ENCODE results near the gene DNAH14.

DNA sequence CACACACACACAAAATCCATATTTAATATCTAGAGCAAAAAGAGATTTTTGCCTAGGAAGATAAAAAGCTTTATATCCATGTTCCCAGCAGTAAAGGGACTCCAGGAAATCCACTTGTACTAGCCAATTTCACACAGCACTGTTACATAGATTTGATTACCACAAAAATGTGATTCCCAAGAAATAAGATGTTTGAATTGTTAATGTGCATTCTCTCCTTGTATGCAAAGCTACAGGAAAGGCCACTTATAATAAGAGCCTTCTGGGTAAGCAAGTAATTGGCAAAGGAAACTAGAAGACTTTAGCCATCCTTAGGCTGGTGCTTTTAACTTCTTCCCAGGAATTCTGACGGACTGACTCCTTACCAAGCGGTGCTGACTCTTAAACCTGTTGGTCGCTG lies 409.1 kb downstream of the DNAH14 start:
- TF ChIP-seq, protein P1, sequence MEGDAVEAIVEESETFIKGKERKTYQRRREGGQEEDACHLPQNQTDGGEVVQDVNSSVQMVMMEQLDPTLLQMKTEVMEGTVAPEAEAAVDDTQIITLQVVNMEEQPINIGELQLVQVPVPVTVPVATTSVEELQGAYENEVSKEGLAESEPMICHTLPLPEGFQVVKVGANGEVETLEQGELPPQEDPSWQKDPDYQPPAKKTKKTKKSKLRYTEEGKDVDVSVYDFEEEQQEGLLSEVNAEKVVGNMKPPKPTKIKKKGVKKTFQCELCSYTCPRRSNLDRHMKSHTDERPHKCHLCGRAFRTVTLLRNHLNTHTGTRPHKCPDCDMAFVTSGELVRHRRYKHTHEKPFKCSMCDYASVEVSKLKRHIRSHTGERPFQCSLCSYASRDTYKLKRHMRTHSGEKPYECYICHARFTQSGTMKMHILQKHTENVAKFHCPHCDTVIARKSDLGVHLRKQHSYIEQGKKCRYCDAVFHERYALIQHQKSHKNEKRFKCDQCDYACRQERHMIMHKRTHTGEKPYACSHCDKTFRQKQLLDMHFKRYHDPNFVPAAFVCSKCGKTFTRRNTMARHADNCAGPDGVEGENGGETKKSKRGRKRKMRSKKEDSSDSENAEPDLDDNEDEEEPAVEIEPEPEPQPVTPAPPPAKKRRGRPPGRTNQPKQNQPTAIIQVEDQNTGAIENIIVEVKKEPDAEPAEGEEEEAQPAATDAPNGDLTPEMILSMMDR (IDR thresholded peaks at IDR 0.05 in 4 of 5, conservative IDR thresholded peaks at IDR 0.05 in 1 of 5): no peak
- TF ChIP-seq POLR2A (IDR thresholded peaks at IDR 0.05): no peak
